HepG2 (cell line): ENCODE results near the gene MACROD2. TPM values are rescaled to one million over a fixed set of nuclear protein-coding genes. Genes with fewer than 3 reads are reported as not detected.

Experiments used
- ATAC-seq: fragments of 200-7000 bp; cut with Tn5 transposase; 3 replicates; pipeline ENCODE4 v1.9.1; 2020; ENCODE audit warnings: mild to moderate bottlenecking, moderate library complexity
- BruUV-seq: library from RNA; stranded (reverse); fragments of 400-500 nt; replicated peaks from 2 replicates; lab custom pipeline; 2021; lab: Mats Ljungman, UMichigan
- CTCF ChIA-PET: fragments of 300-600 bp; formaldehyde crosslinking; extraction: SDS; loops from one replicate; lab custom pipeline; 2021; ENCODE audit warnings: low total read pairs, inconsistent platforms, low intra/inter-chr PET ratio; lab: Yijun Ruan, JAX
- POLR2A ChIA-PET: fragments of 350-600 bp; sonication (Branson Sonifier 250); formaldehyde crosslinking; loops from one replicate; lab custom pipeline; 2020; ENCODE audit warnings: antibody characterized with exemption, inconsistent platforms; lab: Yijun Ruan, JAX
- DNase-seq: peaks from one replicate; pipeline ENCODE4 v3.0.0-alpha.2; 2015; ENCODE audit warnings: low spot score
- FAIRE-seq: peaks from 3 replicates; lab custom pipeline; 2011; peaks lifted over from hg19 to GRCh38; lab: Jason Lieb, UNC
- H2AFZ ChIP-seq: one replicate; pipeline ENCODE4 v1.6.1; 2011; ENCODE audit warnings: low read length, inconsistent platforms
- H3K27ac ChIP-seq: fragments of 300-600 bp; 3 replicates; pipeline ENCODE4 v1.8.0; 2011; ENCODE audit warnings: mixed run types, mild to moderate bottlenecking, mixed read lengths, low read length, inconsistent platforms; ENCODE audit not compliant: insufficient read depth; ENCODE audit errors: extremely low read length
- H3K27me3 ChIP-seq, 2 experiments: fragments of 200-600 bp in 1 of 2; 2 replicates in 1 of 2; 3 replicates in 1 of 2; pipeline versions ENCODE4 v1.6.0 to v1.8.0; 2011; ENCODE audit warnings: low read length in 2 of 2, mild to moderate bottlenecking in 2 of 2, moderate library complexity in 2 of 2, inconsistent platforms in 1 of 2; ENCODE audit not compliant: insufficient read depth in 2 of 2, control insufficient read depth in 1 of 2
- H3K36me3 ChIP-seq, 2 experiments: fragments of 200-600 bp in 1 of 2; replicated peaks in 1 of 2; 2 replicates in 1 of 2; 3 replicates in 1 of 2; pipeline versions ENCODE4 v1.5.1 to v1.8.0; 2011; ENCODE audit warnings: low read length in 2 of 2, inconsistent platforms in 1 of 2; ENCODE audit not compliant: insufficient read depth in 2 of 2, control insufficient read depth in 1 of 2
- H3K4me1 ChIP-seq: 2 replicates; pipeline ENCODE4 v1.5.1; 2012; ENCODE audit warnings: low read length, inconsistent platforms; ENCODE audit not compliant: insufficient read depth
- H3K4me2 ChIP-seq: 2 replicates; pipeline ENCODE4 v1.6.0; 2011; ENCODE audit warnings: low read depth, low read length, inconsistent platforms
- H3K4me3 ChIP-seq, 3 experiments: fragments of 200-600 bp in 1 of 3; sonication (generic), shearing (Covaris generic) in 1 of 3; replicated peaks in 1 of 3; 2 replicates each; pipeline ENCODE4 v1.5.1; 2011 to 2016; ENCODE audit warnings: low read length in 3 of 3, inconsistent platforms in 2 of 3, low read depth in 2 of 3, mild to moderate bottlenecking in 2 of 3, control low read depth in 1 of 3, mixed read lengths in 1 of 3; ENCODE audit not compliant: insufficient read depth in 1 of 3
- H3K79me2 ChIP-seq: one replicate; pipeline ENCODE4 v1.6.1; 2011; ENCODE audit warnings: low read length, inconsistent platforms; ENCODE audit not compliant: insufficient read depth
- H3K9ac ChIP-seq: 2 replicates; pipeline ENCODE4 v1.6.0; 2011; ENCODE audit warnings: mild to moderate bottlenecking, low read depth, low read length, inconsistent platforms; ENCODE audit not compliant: insufficient read depth
- H3K9me3 ChIP-seq: 2 replicates; pipeline ENCODE4 v1.5.1; 2012; ENCODE audit warnings: mild to moderate bottlenecking, low read length
- H4K20me1 ChIP-seq: 2 replicates; pipeline ENCODE4 v1.6.0; 2011; ENCODE audit warnings: inconsistent platforms, mild to moderate bottlenecking, low read length, moderate library complexity; ENCODE audit not compliant: insufficient read depth
- ARID3A ChIP-seq: IDR thresholded peaks from 2 replicates; pipeline ENCODE4 v1.6.1; 2012; ENCODE audit warnings: low read depth, low read length, improper control_type of control experiment
- HES4 ChIP-seq: sonication (generic); formaldehyde crosslinking; IDR thresholded peaks from 2 replicates; pipeline ENCODE4 v1.9.0; 2021; ENCODE audit warnings: mild to moderate bottlenecking, missing genetic modification reagents, borderline replicate concordance
- KDM2A ChIP-seq: sonication (generic); formaldehyde crosslinking; IDR thresholded peaks from 2 replicates; pipeline ENCODE4 v1.4.0; 2020; ENCODE audit warnings: low read depth, missing genetic modification reagents, borderline replicate concordance
- MLLT10 ChIP-seq: sonication (generic); formaldehyde crosslinking; IDR thresholded peaks from 2 replicates; pipeline ENCODE4 v1.4.0; 2020; ENCODE audit warnings: missing genetic modification reagents
- MXI1 ChIP-seq: IDR thresholded peaks from 3 replicates; pipeline ENCODE4 v1.6.1; 2012; ENCODE audit warnings: low read depth, low read length, inconsistent platforms, borderline replicate concordance
- TARDBP ChIP-seq: sonication (generic); formaldehyde crosslinking; IDR thresholded peaks from 2 replicates; pipeline ENCODE4 v1.8.0; 2022; ENCODE audit warnings: mild to moderate bottlenecking, missing genetic modification reagents
- ZNF205 ChIP-seq: IDR thresholded peaks from 2 replicates; pipeline ENCODE4 v1.6.1; 2018; ENCODE audit warnings: missing biosample characterization, missing genetic modification reagents
- ZNF891 ChIP-seq: sonication (generic); formaldehyde crosslinking; IDR thresholded peaks from 2 replicates; pipeline ENCODE4 v1.5.0; 2020; ENCODE audit warnings: mild to moderate bottlenecking, missing genetic modification reagents
- whole genome bisulfite sequencing: methylation state at CpG from one replicate; pipeline ENCODE4 v1.1.6; 2017; ENCODE audit warnings: low lambda C conversion rate; 5-methylcytosine and 5-hydroxymethylcytosine counted together
- in situ Hi-C: cut with HindIII; loops from 2 replicates; pipeline ENCODE4 v1.10.0; 2017; ENCODE audit warnings: low pct_unique_long_range_greater_than_20kb; ENCODE audit not compliant: extremely low pct_ligation_motif_present
- intact Hi-C: fragments of 100-400 bp; cut with micrococcal nuclease; formaldehyde crosslinking; loops from one replicate; pipeline ENCODE4 v1.10.0; 2022; ENCODE audit not compliant: unreplicated experiment
- polyA plus RNA-seq, 8 experiments: library from polyadenylated mRNA; depleted of rRNA in 3 of 8; stranded (reverse) in 7 of 8; unstranded in 1 of 8; fragments of >200 nt; fragmentation: Illumina TruSeq in 4 of 8; extraction: Trizol in 4 of 8; gene quantifications; 2 replicates each; pipeline versions ENCODE4 v1.2.1 to v1.2.3, GENCODE V29; 2011 to 2016; ENCODE audit warnings: low read depth in 4 of 8, missing spikeins in 1 of 8, mixed read lengths in 1 of 8; ENCODE audit not compliant: insufficient read depth in 1 of 8
- total RNA-seq, 5 experiments: library from RNA; depleted of rRNA; stranded (reverse); fragments of >200 nt; fragmentation: Illumina TruSeq; extraction: Trizol; gene quantifications; 2 replicates each; pipeline ENCODE4 v1.2.3, GENCODE V29; 2016; ENCODE audit warnings: low read depth in 1 of 5
- TF ChIP-seq, protein P1 (sequence below): sonication (generic); formaldehyde crosslinking; IDR thresholded peaks from 2 replicates; pipeline ENCODE4 v1.4.0; 2020; ENCODE audit warnings: missing genetic modification reagents
- TF ChIP-seq, protein P2 (sequence below): sonication (generic); formaldehyde crosslinking; conservative IDR thresholded peaks from 2 replicates; pipeline ENCODE4 v1.4.0; 2020; ENCODE audit warnings: missing genetic modification reagents
- TF ChIP-seq, protein P3 (sequence below): sonication (generic); formaldehyde crosslinking; IDR thresholded peaks from 2 replicates; pipeline ENCODE4 v1.5.0; 2020; ENCODE audit warnings: missing genetic modification reagents, mild to moderate bottlenecking, borderline replicate concordance

The MACROD2 gene
- total and polyA plus RNA-seq, 2 of the 13 experiments (the other 11 are each of a cell fraction or from before 2014, with no cell fraction given): 0.13 to 0.51 TPM

DNA sequence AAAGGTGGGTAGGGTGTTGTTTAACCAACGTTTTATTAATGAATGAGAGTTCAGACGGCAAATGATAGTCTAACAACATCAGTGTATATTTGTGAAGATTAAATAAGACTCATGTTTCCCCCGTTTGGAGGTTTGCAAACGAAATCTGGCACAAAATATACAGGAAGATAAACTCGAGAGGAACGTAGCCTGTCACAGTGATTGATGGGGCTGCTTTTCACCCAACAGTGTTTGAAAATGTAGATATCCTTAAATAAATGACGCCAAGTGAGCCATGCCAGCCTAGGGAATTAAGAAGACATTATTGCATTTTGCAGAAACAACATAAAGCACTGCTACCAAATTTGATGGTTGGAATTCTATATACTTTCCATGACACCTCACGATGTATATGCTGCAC is 1038.6 kb downstream of the MACROD2 start:
- intact Hi-C loops (no loop called here), in situ Hi-C loops (no loop called here)
- CTCF ChIA-PET: no interaction called here
- TF ChIP-seq, protein P1, sequence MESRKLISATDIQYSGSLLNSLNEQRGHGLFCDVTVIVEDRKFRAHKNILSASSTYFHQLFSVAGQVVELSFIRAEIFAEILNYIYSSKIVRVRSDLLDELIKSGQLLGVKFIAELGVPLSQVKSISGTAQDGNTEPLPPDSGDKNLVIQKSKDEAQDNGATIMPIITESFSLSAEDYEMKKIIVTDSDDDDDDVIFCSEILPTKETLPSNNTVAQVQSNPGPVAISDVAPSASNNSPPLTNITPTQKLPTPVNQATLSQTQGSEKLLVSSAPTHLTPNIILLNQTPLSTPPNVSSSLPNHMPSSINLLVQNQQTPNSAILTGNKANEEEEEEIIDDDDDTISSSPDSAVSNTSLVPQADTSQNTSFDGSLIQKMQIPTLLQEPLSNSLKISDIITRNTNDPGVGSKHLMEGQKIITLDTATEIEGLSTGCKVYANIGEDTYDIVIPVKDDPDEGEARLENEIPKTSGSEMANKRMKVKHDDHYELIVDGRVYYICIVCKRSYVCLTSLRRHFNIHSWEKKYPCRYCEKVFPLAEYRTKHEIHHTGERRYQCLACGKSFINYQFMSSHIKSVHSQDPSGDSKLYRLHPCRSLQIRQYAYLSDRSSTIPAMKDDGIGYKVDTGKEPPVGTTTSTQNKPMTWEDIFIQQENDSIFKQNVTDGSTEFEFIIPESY (CRISPR knock-in tag): no peak
- no peak for TF ChIP-seq ZNF205 (CRISPR knock-in tag)
- no peak for TF ChIP-seq KDM2A (CRISPR knock-in tag)
- TF ChIP-seq HES4 (CRISPR knock-in tag): no peak
- TF ChIP-seq, protein P2, sequence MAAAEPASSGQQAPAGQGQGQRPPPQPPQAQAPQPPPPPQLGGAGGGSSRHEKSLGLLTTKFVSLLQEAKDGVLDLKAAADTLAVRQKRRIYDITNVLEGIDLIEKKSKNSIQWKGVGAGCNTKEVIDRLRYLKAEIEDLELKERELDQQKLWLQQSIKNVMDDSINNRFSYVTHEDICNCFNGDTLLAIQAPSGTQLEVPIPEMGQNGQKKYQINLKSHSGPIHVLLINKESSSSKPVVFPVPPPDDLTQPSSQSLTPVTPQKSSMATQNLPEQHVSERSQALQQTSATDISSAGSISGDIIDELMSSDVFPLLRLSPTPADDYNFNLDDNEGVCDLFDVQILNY: no peak
- Histone ChIP-seq H3K9me3 (no peaks in the 10 kb centered on the region), H4K20me1 (no peaks in the 10 kb centered on the region), H3K4me2 (no peak overlapping the region), H3K4me3 (no peak overlapping the region), H3K4me1 (no peaks in the 10 kb centered on the region), H3K36me3 (no peaks in the 10 kb centered on the region), H3K79me2 (no peaks in the 10 kb centered on the region), H3K27me3 (peaks cover 0 to 2% of the 10 kb centered on the region in 2 experiments; a peak in 1 of 5 replicates), H3K9ac (no peak overlapping the region), H2AFZ (peak overlapping the region; percentile 32), H3K27ac (no peak overlapping the region)
- no peak for ATAC-seq
- no peak for DNase-seq
- WGBS: 21% methylated on average over 8 of the region's 8 CpGs
- FAIRE-seq: no peak
- POLR2A ChIA-PET: no interaction called here
- no TSS peak for BruUV-seq

DNA sequence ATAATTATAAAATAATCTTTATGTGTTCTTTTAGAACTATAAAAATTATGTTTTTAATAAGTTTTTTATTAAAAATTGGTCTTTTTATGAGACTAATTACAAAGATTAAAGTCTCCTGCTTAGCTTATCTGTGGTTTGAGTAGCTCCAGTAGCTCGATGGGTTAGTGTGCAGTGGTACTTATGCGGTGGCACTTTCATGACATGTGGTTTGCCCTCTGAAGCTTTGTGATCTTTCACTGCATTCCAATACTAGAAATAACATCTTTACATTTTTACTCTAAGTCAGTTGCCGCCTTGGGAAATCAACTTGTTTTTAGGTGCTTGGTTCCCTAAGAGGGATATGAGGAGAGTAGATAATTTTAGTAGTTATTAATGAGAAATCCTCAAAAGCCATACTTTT is 1041.6 kb downstream of the MACROD2 start:
- 69% methylated on average over 3 of the region's 3 CpGs for WGBS
- FAIRE-seq: no peak
- CTCF ChIA-PET: no interaction called here
- TF ChIP-seq MXI1: no peak
- no peak for TF ChIP-seq MLLT10 (CRISPR knock-in tag)
- TF ChIP-seq, protein P3, sequence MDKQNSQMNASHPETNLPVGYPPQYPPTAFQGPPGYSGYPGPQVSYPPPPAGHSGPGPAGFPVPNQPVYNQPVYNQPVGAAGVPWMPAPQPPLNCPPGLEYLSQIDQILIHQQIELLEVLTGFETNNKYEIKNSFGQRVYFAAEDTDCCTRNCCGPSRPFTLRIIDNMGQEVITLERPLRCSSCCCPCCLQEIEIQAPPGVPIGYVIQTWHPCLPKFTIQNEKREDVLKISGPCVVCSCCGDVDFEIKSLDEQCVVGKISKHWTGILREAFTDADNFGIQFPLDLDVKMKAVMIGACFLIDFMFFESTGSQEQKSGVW (CRISPR knock-in tag): no peak
- TF ChIP-seq ZNF891: no peak
- no peak for TF ChIP-seq ARID3A
- TF ChIP-seq TARDBP: no peak

More for the DNA sequence above, 1041.6 kb downstream of the MACROD2 start:
- H3K79me2 ChIP-seq: no peaks in the 10 kb centered on the region
- H3K4me1 ChIP-seq: no peaks in the 10 kb centered on the region
- no TSS peak for BruUV-seq
- H2AFZ ChIP-seq: no peak overlapping the region
- no peaks in the 10 kb centered on the region for H4K20me1 ChIP-seq
- no peak overlapping the region for H3K4me2 ChIP-seq
- ATAC-seq: no peak
- no peaks in the 10 kb centered on the region for H3K36me3 ChIP-seq
- no peak overlapping the region for H3K27ac ChIP-seq
- intact Hi-C loops: no loop called here
- no peaks in the 10 kb centered on the region for H3K9me3 ChIP-seq
- H3K9ac ChIP-seq: no peak overlapping the region
- POLR2A ChIA-PET: no interaction called here
- in situ Hi-C loops: no loop called here
- H3K4me3 ChIP-seq: no peak overlapping the region
- DNase-seq: no peak
- H3K27me3 ChIP-seq: peaks cover 0 to 2% of the 10 kb centered on the region in 2 experiments; a peak in 1 of 5 replicates
